ENCODE results near the gene CACNA2D3. TPM values are rescaled to one million over a fixed set of nuclear protein-coding genes. Genes with fewer than 3 reads are reported as not detected.

The CACNA2D3 gene
- total RNA-seq, 4 donors from 2014 or later: 0.55 to 3.4 (median 1.6) TPM

DNA sequence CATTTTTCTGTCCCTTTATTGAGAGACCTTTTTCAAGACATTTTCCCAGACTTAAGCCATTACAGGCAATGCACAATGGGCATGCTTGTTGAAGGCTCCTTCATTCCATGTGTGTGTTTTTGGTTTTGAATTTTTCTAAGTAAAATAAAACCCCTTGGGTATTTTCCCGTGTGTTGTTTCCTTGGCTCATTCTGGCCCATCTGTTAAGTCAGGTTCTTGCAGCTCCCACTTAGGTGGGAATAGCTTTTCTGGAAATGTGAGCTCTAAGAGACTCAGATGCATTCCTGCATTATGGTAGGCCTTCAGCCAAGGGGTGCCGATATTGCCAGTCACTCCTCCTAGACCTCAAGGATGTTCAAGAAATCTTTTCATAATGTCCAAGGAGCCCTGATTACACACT, 314.9 kb downstream of the CACNA2D3 start:
- no peak overlapping the region for H3K27ac ChIP-seq
- H3K4me3 ChIP-seq: no peak overlapping the region
- in situ Hi-C loops (cut with MboI; ENCODE audit: low pct_ligation_motif_present in 1 of 4, low pct_unique_long_range_greater_than_20kb in 1 of 4, low sequenced_read_pairs in 3 of 4) (loop anchor here in 1 of 4 donors (25.0 kb wide), 1 partner anchor 750 kb away; no protein-coding TSS in a partner anchor), intact Hi-C loops (cut with DNase I; ENCODE audit: low total_unique reads) (no loop called here)
- DNase-seq: no peak
- no peaks in the 10 kb centered on the region for H3K4me1 ChIP-seq
- H3K36me3 ChIP-seq: no peaks in the 10 kb centered on the region
- 71 to 94% methylated on average over 1 to 2 of the region's 2 CpGs for WGBS, 2 donors (ENCODE audit: low coverage in 1 of 2)
- no peaks in the 10 kb centered on the region for H3K27me3 ChIP-seq
- TF ChIP-seq POLR2A (IDR thresholded peaks at IDR 0.05): no peak
- TF ChIP-seq EP300 (IDR thresholded peaks at IDR 0.05; ENCODE audit: low read depth): no peak
- TF ChIP-seq, protein P1, sequence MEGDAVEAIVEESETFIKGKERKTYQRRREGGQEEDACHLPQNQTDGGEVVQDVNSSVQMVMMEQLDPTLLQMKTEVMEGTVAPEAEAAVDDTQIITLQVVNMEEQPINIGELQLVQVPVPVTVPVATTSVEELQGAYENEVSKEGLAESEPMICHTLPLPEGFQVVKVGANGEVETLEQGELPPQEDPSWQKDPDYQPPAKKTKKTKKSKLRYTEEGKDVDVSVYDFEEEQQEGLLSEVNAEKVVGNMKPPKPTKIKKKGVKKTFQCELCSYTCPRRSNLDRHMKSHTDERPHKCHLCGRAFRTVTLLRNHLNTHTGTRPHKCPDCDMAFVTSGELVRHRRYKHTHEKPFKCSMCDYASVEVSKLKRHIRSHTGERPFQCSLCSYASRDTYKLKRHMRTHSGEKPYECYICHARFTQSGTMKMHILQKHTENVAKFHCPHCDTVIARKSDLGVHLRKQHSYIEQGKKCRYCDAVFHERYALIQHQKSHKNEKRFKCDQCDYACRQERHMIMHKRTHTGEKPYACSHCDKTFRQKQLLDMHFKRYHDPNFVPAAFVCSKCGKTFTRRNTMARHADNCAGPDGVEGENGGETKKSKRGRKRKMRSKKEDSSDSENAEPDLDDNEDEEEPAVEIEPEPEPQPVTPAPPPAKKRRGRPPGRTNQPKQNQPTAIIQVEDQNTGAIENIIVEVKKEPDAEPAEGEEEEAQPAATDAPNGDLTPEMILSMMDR (IDR thresholded peaks at IDR 0.05): no peak
- no peak for TF ChIP-seq POLR2AphosphoS5 (IDR thresholded peaks at IDR 0.05)
- H3K9me3 ChIP-seq: no peaks in the 10 kb centered on the region

DNA sequence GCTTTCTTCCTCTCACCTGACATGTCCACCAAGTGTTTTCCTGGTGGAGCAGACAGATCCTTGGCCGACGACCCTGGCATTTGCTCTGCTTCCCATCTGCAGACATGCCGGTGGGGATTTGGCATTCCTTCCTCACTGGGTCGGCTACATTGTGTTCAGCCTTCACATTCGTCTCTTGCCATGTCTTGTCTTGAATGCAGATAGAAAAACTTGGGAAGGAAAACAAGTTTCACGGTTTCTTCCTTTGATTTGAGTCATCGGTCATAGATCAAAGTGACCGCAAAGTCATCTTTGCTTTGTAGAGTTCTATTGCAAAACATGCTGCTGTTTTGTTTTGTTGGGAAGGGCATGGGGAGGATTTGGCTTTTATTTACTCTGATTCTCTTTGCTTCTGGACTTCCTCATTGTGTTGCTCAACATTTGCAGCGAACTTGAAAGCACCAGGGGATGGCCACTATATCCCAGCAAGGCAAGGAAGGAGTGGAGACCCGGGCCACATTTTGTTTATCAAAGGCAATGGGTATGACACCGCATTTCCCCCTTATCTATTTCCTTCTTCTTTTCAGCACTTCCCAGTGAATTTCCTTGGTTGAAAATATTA, 321.3 kb downstream of the CACNA2D3 start:
- TF ChIP-seq POLR2AphosphoS5 (IDR thresholded peaks at IDR 0.05): no peak
- TF ChIP-seq, protein P1 (IDR thresholded peaks at IDR 0.05): no peak
- no peak for TF ChIP-seq POLR2A (IDR thresholded peaks at IDR 0.05)
- TF ChIP-seq EP300 (IDR thresholded peaks at IDR 0.05; ENCODE audit: low read depth): no peak

DNA sequence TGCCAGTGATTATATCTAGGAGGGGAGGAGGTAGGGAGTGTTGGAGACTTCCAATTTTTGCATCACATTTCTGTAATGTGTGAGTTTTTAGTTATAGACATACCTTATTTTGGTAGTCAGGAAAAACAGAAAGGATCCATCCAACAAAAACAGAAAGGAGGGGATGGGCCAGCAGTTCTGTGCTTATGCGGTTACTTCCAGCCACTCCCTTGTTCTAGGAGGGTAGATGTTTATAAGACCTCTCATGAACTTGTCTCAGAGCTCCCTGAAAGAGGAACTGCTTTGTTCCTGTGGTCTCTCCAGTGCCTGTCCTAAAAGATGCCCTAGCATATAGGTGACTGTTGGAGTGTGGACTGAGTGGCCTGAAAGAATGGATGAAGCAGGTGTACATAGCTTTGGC, 323.3 kb downstream of the CACNA2D3 start:
- in situ Hi-C loops (cut with MboI; ENCODE audit: low pct_ligation_motif_present in 1 of 4, low pct_unique_long_range_greater_than_20kb in 1 of 4, low sequenced_read_pairs in 3 of 4) (loop anchor here in 1 of 4 donors (25.0 kb wide), 1 partner anchor 742 kb away; no protein-coding TSS in a partner anchor), intact Hi-C loops (cut with DNase I; ENCODE audit: low total_unique reads) (no loop called here)
- Histone ChIP-seq H3K27me3 (no peaks in the 10 kb centered on the region), H3K36me3 (no peaks in the 10 kb centered on the region), H3K4me1 (peaks cover 0 to 4% (median 0%) of the 10 kb centered on the region in 4 donors), H3K9me3 (no peaks in the 10 kb centered on the region), H3K27ac (no peak overlapping the region), H3K4me3 (no peak overlapping the region)
- TF ChIP-seq, protein P1 (IDR thresholded peaks at IDR 0.05): no peak
- no peak for TF ChIP-seq EP300 (IDR thresholded peaks at IDR 0.05; ENCODE audit: low read depth)
- TF ChIP-seq POLR2A (IDR thresholded peaks at IDR 0.05): no peak
- no peak for TF ChIP-seq POLR2AphosphoS5 (IDR thresholded peaks at IDR 0.05)
- WGBS, 2 donors (ENCODE audit: low coverage in 1 of 2): 83% methylated on average over 1 of the region's 1 CpG; no CpG with 5 or more reads in 1 of the 2 donors
- DNase-seq: no peak

More for the DNA sequence above, 321.3 kb downstream of the CACNA2D3 start:
- 52 to 67% methylated on average over 8 to 11 of the region's 11 CpGs for WGBS, 2 donors (ENCODE audit: low coverage in 1 of 2)
- Histone ChIP-seq H3K9me3 (no peaks in the 10 kb centered on the region), H3K4me3 (no peak overlapping the region), H3K36me3 (no peaks in the 10 kb centered on the region), H3K27ac (no peak overlapping the region), H3K27me3 (no peaks in the 10 kb centered on the region), H3K4me1 (peaks cover 0 to 4% (median 0%) of the 10 kb centered on the region in 4 donors)
- in situ Hi-C loops (cut with MboI; ENCODE audit: low pct_ligation_motif_present in 1 of 4, low pct_unique_long_range_greater_than_20kb in 1 of 4, low sequenced_read_pairs in 3 of 4) (loop anchor here in 1 of 4 donors (25.0 kb wide), 1 partner anchor 744 kb away; no protein-coding TSS in a partner anchor), intact Hi-C loops (cut with DNase I; ENCODE audit: low total_unique reads) (no loop called here)
- no peak for DNase-seq

DNA sequence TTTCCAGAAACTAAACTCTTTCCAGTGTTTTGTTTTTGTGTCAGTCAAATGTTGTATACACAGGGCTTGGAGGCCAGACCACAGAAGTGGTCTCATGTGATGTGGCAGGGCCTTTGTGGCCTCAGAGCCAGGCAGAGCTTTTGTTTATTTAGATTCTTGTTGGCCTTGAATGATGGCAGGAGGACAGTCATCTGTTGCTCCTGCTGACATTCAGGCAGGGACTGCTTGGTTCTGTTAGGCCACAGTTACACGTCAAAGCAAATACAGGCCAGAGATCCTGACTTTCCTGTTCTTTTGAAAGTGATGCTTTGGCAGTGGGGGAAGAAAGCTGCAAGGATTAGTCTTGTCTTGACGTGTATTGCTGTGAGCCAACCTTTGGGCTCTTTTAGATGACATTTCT, 325.1 kb downstream of the CACNA2D3 start:
- no peak for TF ChIP-seq EP300 (IDR thresholded peaks at IDR 0.05; ENCODE audit: low read depth)
- TF ChIP-seq, protein P1 (IDR thresholded peaks at IDR 0.05): no peak
- no peak for TF ChIP-seq POLR2A (IDR thresholded peaks at IDR 0.05)
- Histone ChIP-seq H3K9me3 (no peaks in the 10 kb centered on the region), H3K36me3 (no peaks in the 10 kb centered on the region), H3K27ac (no peak overlapping the region), H3K4me1 (peaks cover 0 to 4% (median 0%) of the 10 kb centered on the region in 4 donors), H3K4me3 (no peak overlapping the region), H3K27me3 (no peaks in the 10 kb centered on the region)
- intact Hi-C loops (cut with DNase I; ENCODE audit: low total_unique reads) (no loop called here), in situ Hi-C loops (cut with MboI; ENCODE audit: low pct_ligation_motif_present in 1 of 4, low pct_unique_long_range_greater_than_20kb in 1 of 4, low sequenced_read_pairs in 3 of 4) (loop anchor here in 1 of 4 donors (25.0 kb wide), 1 partner anchor 740 kb away; no protein-coding TSS in a partner anchor)
- no peak for DNase-seq
- 50 to 67% methylated on average over 1 to 2 of the region's 2 CpGs for WGBS, 2 donors (ENCODE audit: low coverage in 1 of 2)

Measured in transverse colon (tissue), 4 donors.